A549 (cell line): ENCODE measurements around the gene FANCB. TPM values are rescaled to one million over a fixed set of nuclear protein-coding genes. Genes with fewer than 3 reads are reported as not detected.

Experiments used
- ATAC-seq, 2 experiments: fragments of 200-7000 bp in 1 of 2; fragments of >200 bp in 1 of 2; cut with Nextera tagmentation in 1 of 2; cut with Tn5 transposase in 1 of 2; 3 replicates each; pipeline versions ENCODE4 v1.8.0 to v1.9.1; 2018 to 2020; ENCODE audit warnings: mild to moderate bottlenecking in 1 of 2, moderate library complexity in 1 of 2
- CTCF ChIA-PET: fragments of 300-600 bp; sonication (Branson Sonifier 250); formaldehyde crosslinking; extraction: SDS; loops from one replicate; lab custom pipeline; 2021; ENCODE audit warnings: antibody characterized with exemption, inconsistent platforms; lab: Yijun Ruan, JAX
- POLR2A ChIA-PET: fragments of 350-600 bp; formaldehyde crosslinking; extraction: SDS; loops from one replicate; lab custom pipeline; 2021; ENCODE audit warnings: antibody characterized with exemption, inconsistent platforms; lab: Yijun Ruan, JAX
- DNase-seq, 2 experiments: peaks; one replicate each; pipeline versions ENCODE4 v3.0.0 to v3.0.0-alpha.2; 2011 to 2016; ENCODE audit warnings: low read depth in 1 of 2, low spot score in 1 of 2
- FAIRE-seq: peaks from 2 replicates; lab custom pipeline; 2011; peaks lifted over from hg19 to GRCh38; lab: Jason Lieb, UNC
- H3K27ac ChIP-seq, 2 experiments: fragments of >200 bp; sonication (Bioruptor Twin); formaldehyde crosslinking; 3 replicates each; pipeline ENCODE4 v1.5.1; 2016 to 2017
- H3K4me1 ChIP-seq: fragments of >200 bp; sonication (Bioruptor Twin); formaldehyde crosslinking; 3 replicates; pipeline ENCODE4 v1.6.1; 2016
- H3K4me2 ChIP-seq: fragments of >200 bp; sonication (Bioruptor Twin); formaldehyde crosslinking; 3 replicates; pipeline ENCODE4 v1.6.1; 2016
- H3K4me3 ChIP-seq: fragments of >200 bp; sonication (Bioruptor Twin); formaldehyde crosslinking; 3 replicates; pipeline ENCODE4 v1.5.1; 2016
- H3K9me3 ChIP-seq: fragments of >200 bp; sonication (Bioruptor Twin); formaldehyde crosslinking; 3 replicates; pipeline ENCODE4 v1.6.1; 2016
- ATOH8 ChIP-seq: fragments of 250-450 bp; sonication (Bioruptor Pico); IDR thresholded peaks from 2 replicates; pipeline ENCODE4 v1.5.0; 2020; ENCODE audit warnings: low read depth, mild to moderate bottlenecking, moderate library complexity
- CHD4 ChIP-seq: fragments of 200-600 bp; sonication (generic); IDR thresholded peaks from 2 replicates; pipeline ENCODE4 v1.6.1; 2016; ENCODE audit warnings: antibody characterized with exemption, mild to moderate bottlenecking, borderline replicate concordance
- FOSL2 ChIP-seq, 2 experiments: fragments of 450-650 bp in 1 of 2; fragments of >200 bp in 1 of 2; sonication (Bioruptor Twin) in 1 of 2; formaldehyde crosslinking; IDR thresholded peaks; 2 replicates each; pipeline versions ENCODE4 v1.5.0 to v1.6.1; 2016 to 2020; ENCODE audit warnings: mild to moderate bottlenecking in 1 of 2, moderate library complexity in 1 of 2
- GATA3 ChIP-seq: IDR thresholded peaks from 2 replicates; pipeline ENCODE4 v1.6.1; 2012; ENCODE audit warnings: borderline replicate concordance
- JUNB ChIP-seq: fragments of >200 bp; sonication (Bioruptor Twin); formaldehyde crosslinking; IDR thresholded peaks from 2 replicates; pipeline ENCODE4 v1.6.1; 2016
- KDM1A ChIP-seq: fragments of 200-600 bp; sonication (generic); IDR thresholded peaks from 2 replicates; pipeline ENCODE4 v1.6.1; 2016; ENCODE audit warnings: low read depth, mild to moderate bottlenecking
- KDM5A ChIP-seq: fragments of 200-600 bp; sonication (generic); IDR thresholded peaks from 2 replicates; pipeline ENCODE4 v1.6.1; 2016; ENCODE audit warnings: antibody characterized with exemption, mild to moderate bottlenecking
- MAFK ChIP-seq: fragments of 450-650 bp; IDR thresholded peaks from 2 replicates; pipeline ENCODE4 v1.6.1; 2014; ENCODE audit not compliant: partially characterized antibody
- MAX ChIP-seq: IDR thresholded peaks from 2 replicates; pipeline ENCODE4 v1.6.1; 2012
- MAZ ChIP-seq: fragments of 150-350 bp; IDR thresholded peaks from 2 replicates; pipeline ENCODE4 v1.6.1; 2014; ENCODE audit warnings: antibody characterized with exemption, low read depth, low read length, borderline replicate concordance
- NPAS2 ChIP-seq: fragments of 250-450 bp; sonication (Bioruptor Pico); IDR thresholded peaks from 2 replicates; pipeline ENCODE4 v1.8.0; 2022; ENCODE audit warnings: mild to moderate bottlenecking, moderate library complexity, borderline replicate concordance
- PBX3 ChIP-seq: IDR thresholded peaks from 2 replicates; pipeline ENCODE4 v1.6.1; 2012
- PHF8 ChIP-seq: fragments of 200-600 bp; sonication (generic); IDR thresholded peaks from 2 replicates; pipeline ENCODE4 v1.6.1; 2016; ENCODE audit warnings: low read depth, mild to moderate bottlenecking, antibody characterized with exemption, moderate library complexity, borderline replicate concordance
- RFX5 ChIP-seq: fragments of 450-650 bp; IDR thresholded peaks from 2 replicates; pipeline ENCODE4 v1.7.1; 2014; ENCODE audit warnings: antibody characterized with exemption, mild to moderate bottlenecking, moderate library complexity
- WGBS: methylation state at CpG from one replicate; pipeline ENCODE4 v1.1.6; 2017; ENCODE audit errors: missing lambda C conversion rate; 5-methylcytosine and 5-hydroxymethylcytosine counted together
- polyA plus RNA-seq, 4 experiments: library from polyadenylated mRNA; depleted of rRNA in 3 of 4; stranded (reverse); fragments of >200 nt; fragmentation: RNase III in 1 of 4; extraction: RNeasy Plus Mini Kit Qiagen cat#74134 plus additional on column Dnase treatment in 1 of 4; gene quantifications; 2 replicates in 3 of 4; 3 replicates in 1 of 4; pipeline ENCODE4 v1.2.3, GENCODE V29; 2011 to 2017
- TF ChIP-seq, protein P1 (sequence below): fragments of >200 bp; sonication (Bioruptor Twin); formaldehyde crosslinking; IDR thresholded peaks from 3 replicates; pipeline ENCODE4 v1.5.1; 2016
- TF ChIP-seq, protein P2 (sequence below): fragments of 150-350 bp; IDR thresholded peaks from 2 replicates; pipeline ENCODE4 v1.6.1; 2014; ENCODE audit warnings: low read depth, mild to moderate bottlenecking, low read length

FANCB gene
- polyA plus RNA-seq, 2 of the 4 experiments (the other 2 are of a cell fraction): 5.3 to 7.8 TPM

GRCh38 chrX:14871767-14872166 lies 1.1 kb downstream of the FANCB start (continued):
- no peak for TF ChIP-seq PBX3

- DNase-seq (no peak), FAIRE-seq (no peak), ATAC-seq (no peak)
- no peak overlapping the region for H3K27ac ChIP-seq
- 95% methylated on average over 1 of the region's 1 CpG for WGBS
- no peak overlapping the region for H3K4me3 ChIP-seq
- ChIA-PET POLR2A (no interaction called here), CTCF (no interaction called here)
- no peaks in the 10 kb centered on the region for H3K4me1 ChIP-seq
- H3K9me3 ChIP-seq: peaks cover 16% of the 10 kb centered on the region
- no peak for TF ChIP-seq PHF8
- no peak for TF ChIP-seq MAZ
- no peak overlapping the region for H3K4me2 ChIP-seq
Measured at GRCh38 chrX:14865201-14865600, 7.7 kb downstream of the FANCB start.

GRCh38 chrX:14864631-14865030 lies 8.2 kb downstream of the FANCB start:
- CTCF ChIA-PET: no interaction called here

DNA sequence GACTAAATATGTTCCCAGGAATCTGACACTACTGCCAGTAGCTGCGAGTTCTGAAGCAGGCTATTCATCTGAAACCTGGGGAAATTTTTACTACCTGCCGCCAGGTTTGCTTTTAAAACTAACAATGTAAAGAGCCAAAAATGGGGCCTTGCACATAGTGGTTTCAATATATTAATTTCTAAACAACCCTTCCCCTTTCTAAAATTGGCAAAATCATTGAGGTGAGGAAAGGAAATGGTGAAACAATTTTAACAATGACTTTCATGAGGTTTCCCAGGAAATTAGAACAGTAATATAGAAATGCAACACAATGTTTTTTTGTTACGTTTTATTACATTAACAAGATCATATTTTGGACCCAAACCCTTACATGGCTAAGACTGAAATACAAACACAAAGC lies 21.3 kb downstream of the FANCB start:
- Histone ChIP-seq H3K27ac (no peak overlapping the region), H3K9me3 (no peaks in the 10 kb centered on the region), H3K4me3 (no peak overlapping the region), H3K4me2 (no peak overlapping the region), H3K4me1 (no peaks in the 10 kb centered on the region)
- WGBS: 97% methylated on average over 3 of the region's 3 CpGs
- no peak for TF ChIP-seq MAX
- CTCF ChIA-PET: no interaction called here
- POLR2A ChIA-PET: no interaction called here
- ATAC-seq (no peak), FAIRE-seq (peak; percentile 95), DNase-seq (no peak)

More at GRCh38 chrX:14864631-14865030, 8.2 kb downstream of the FANCB start:
- H3K4me1 ChIP-seq: no peaks in the 10 kb centered on the region
- FAIRE-seq (no peak), ATAC-seq (no peak), DNase-seq (no peak)
- TF ChIP-seq MAFK (no peak), GATA3 (no peak)
- TF ChIP-seq, protein P1, sequence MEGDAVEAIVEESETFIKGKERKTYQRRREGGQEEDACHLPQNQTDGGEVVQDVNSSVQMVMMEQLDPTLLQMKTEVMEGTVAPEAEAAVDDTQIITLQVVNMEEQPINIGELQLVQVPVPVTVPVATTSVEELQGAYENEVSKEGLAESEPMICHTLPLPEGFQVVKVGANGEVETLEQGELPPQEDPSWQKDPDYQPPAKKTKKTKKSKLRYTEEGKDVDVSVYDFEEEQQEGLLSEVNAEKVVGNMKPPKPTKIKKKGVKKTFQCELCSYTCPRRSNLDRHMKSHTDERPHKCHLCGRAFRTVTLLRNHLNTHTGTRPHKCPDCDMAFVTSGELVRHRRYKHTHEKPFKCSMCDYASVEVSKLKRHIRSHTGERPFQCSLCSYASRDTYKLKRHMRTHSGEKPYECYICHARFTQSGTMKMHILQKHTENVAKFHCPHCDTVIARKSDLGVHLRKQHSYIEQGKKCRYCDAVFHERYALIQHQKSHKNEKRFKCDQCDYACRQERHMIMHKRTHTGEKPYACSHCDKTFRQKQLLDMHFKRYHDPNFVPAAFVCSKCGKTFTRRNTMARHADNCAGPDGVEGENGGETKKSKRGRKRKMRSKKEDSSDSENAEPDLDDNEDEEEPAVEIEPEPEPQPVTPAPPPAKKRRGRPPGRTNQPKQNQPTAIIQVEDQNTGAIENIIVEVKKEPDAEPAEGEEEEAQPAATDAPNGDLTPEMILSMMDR: no peak
- 89% methylated on average over 1 of the region's 1 CpG for WGBS
- H3K4me3 ChIP-seq: no peak overlapping the region
- no peak overlapping the region for H3K27ac ChIP-seq
- POLR2A ChIA-PET: no interaction called here
- no peak overlapping the region for H3K4me2 ChIP-seq
- H3K9me3 ChIP-seq: peaks cover 16% of the 10 kb centered on the region

- FAIRE-seq (no peak), ATAC-seq (no peak), DNase-seq (no peak)
- Histone ChIP-seq H3K4me2 (no peak overlapping the region), H3K4me3 (no peak overlapping the region), H3K4me1 (no peaks in the 10 kb centered on the region), H3K9me3 (no peaks in the 10 kb centered on the region), H3K27ac (no peak overlapping the region)
- ChIA-PET POLR2A (no interaction called here), CTCF (no interaction called here)
- TF ChIP-seq KDM5A: no peak
- TF ChIP-seq JUNB: no peak
- no peak for TF ChIP-seq KDM1A
- no peak for TF ChIP-seq NPAS2 (CRISPR knock-in tag)
- WGBS: 82% methylated on average over 4 of the region's 4 CpGs
Measured at GRCh38 chrX:14843666-14844065, 29.2 kb downstream of the FANCB start.

- POLR2A ChIA-PET: no interaction called here
- FAIRE-seq (no peak), DNase-seq (no peak), ATAC-seq (no peak)
- CTCF ChIA-PET: no interaction called here
- Histone ChIP-seq H3K4me2 (no peak overlapping the region), H3K4me3 (no peak overlapping the region), H3K9me3 (no peaks in the 10 kb centered on the region), H3K4me1 (no peaks in the 10 kb centered on the region), H3K27ac (no peak overlapping the region)
- 87% methylated on average over 2 of the region's 2 CpGs for WGBS
- TF ChIP-seq FOSL2 (IDR thresholded peaks at IDR 0.05): no peak
- no peak for TF ChIP-seq FOSL2 (CRISPR knock-in tag; IDR thresholded peaks at IDR 0.05)
- TF ChIP-seq, protein P2, sequence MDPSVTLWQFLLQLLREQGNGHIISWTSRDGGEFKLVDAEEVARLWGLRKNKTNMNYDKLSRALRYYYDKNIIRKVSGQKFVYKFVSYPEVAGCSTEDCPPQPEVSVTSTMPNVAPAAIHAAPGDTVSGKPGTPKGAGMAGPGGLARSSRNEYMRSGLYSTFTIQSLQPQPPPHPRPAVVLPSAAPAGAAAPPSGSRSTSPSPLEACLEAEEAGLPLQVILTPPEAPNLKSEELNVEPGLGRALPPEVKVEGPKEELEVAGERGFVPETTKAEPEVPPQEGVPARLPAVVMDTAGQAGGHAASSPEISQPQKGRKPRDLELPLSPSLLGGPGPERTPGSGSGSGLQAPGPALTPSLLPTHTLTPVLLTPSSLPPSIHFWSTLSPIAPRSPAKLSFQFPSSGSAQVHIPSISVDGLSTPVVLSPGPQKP: no peak
- no peak for TF ChIP-seq PBX3
- no peak for TF ChIP-seq ATOH8
- no peak for TF ChIP-seq RFX5
- TF ChIP-seq CHD4: no peak
Measured at GRCh38 chrX:14837155-14837554, 35.7 kb downstream of the FANCB start.
